Upper lobe of left lung (tissue), 4 donors: ENCODE results near the gene FBXO5.

Experiments used
- EP300 ChIP-seq, 4 donors: sonication (generic); formaldehyde crosslinking; IDR thresholded peaks; one replicate each; pipeline ENCODE4 v1.5.1; 2017; ENCODE audit warnings: antibody characterized with exemption in 4 of 4, control low read depth in 2 of 4
- POLR2A ChIP-seq, 4 donors: fragments of 450-650 bp; IDR thresholded peaks; one replicate each; pipeline ENCODE4 v1.5.1; 2016 to 2017; ENCODE audit warnings: antibody characterized with exemption in 4 of 4, mild to moderate bottlenecking in 2 of 4
- POLR2AphosphoS5 ChIP-seq, 2 donors: sonication (generic); formaldehyde crosslinking; IDR thresholded peaks; one replicate each; pipeline ENCODE4 v1.5.1; 2017; ENCODE audit warnings: antibody characterized with exemption in 2 of 2
- TF ChIP-seq, protein P1 (sequence below), 6 experiments: fragments of 450-650 bp in 4 of 6; fragments of 200-600 bp in 2 of 6; sonication (generic) in 2 of 6; IDR thresholded peaks; one replicate each; pipeline ENCODE4 v1.5.1; 2016 to 2019; ENCODE audit warnings: antibody characterized with exemption in 6 of 6

DNA sequence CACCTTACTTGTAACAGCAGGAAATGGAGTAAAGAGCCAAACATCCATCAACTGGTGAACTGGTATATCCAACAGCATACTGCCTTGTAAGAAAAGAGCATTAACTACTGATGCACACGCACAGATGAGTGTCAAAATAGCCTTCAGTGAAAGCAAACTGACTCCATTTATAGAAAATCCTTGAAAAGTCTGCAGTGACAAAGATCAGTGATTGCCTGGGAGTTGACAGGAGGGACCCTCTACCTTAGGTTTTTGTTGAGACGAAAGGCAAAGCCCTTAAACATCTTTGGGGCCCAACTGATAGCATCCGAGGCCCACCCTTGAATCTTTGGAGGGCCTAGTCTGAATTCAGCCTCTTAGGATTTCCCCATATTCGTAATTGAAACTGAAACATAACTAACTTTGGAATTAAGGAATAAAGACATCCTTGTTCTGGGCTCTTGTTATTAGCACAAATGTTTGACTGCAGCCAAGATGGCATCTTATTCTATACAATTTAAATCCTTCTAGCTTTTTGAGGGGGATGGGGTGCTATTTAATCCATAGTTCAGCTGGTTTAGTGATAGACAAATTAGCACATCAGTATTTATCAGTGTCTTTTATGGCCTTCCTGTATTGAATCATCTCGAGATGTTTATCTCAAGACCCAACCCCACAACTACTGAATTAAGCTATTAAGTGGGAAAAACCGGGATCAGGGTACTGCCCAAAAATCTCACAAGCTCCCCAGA lies 13.0 kb downstream of the FBXO5 start:
- TF ChIP-seq, protein P1, sequence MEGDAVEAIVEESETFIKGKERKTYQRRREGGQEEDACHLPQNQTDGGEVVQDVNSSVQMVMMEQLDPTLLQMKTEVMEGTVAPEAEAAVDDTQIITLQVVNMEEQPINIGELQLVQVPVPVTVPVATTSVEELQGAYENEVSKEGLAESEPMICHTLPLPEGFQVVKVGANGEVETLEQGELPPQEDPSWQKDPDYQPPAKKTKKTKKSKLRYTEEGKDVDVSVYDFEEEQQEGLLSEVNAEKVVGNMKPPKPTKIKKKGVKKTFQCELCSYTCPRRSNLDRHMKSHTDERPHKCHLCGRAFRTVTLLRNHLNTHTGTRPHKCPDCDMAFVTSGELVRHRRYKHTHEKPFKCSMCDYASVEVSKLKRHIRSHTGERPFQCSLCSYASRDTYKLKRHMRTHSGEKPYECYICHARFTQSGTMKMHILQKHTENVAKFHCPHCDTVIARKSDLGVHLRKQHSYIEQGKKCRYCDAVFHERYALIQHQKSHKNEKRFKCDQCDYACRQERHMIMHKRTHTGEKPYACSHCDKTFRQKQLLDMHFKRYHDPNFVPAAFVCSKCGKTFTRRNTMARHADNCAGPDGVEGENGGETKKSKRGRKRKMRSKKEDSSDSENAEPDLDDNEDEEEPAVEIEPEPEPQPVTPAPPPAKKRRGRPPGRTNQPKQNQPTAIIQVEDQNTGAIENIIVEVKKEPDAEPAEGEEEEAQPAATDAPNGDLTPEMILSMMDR (IDR thresholded peaks at IDR 0.05): no peak
- TF ChIP-seq POLR2A (IDR thresholded peaks at IDR 0.05): no peak
- no peak for TF ChIP-seq POLR2AphosphoS5 (IDR thresholded peaks at IDR 0.05)
- TF ChIP-seq EP300 (IDR thresholded peaks at IDR 0.05): no peak
